Gastroesophageal sphincter (tissue), 4 donors: Measurements from ENCODE around the gene LINC00632. TPM values are rescaled to one million over a fixed set of nuclear protein-coding genes. Genes with fewer than 3 reads are reported as not detected.

Experiments
- ATAC-seq: fragments of 150-250 bp; one replicate; pipeline ENCODE4 v1.9.1; 2016; ENCODE audit warnings: mild to moderate bottlenecking, moderate library complexity
- H3K27ac ChIP-seq, 4 donors: fragments of 200-600 bp; sonication (generic) in 3 of 4; 1 replicate in 3 of 4; 2 replicates in 1 of 4; pipeline ENCODE4 v1.5.1; 2016 to 2019
- H3K27me3 ChIP-seq: fragments of 200-600 bp; sonication (generic); one replicate; pipeline ENCODE4 v1.5.1; 2019
- H3K36me3 ChIP-seq, 2 donors: fragments of 200-600 bp; sonication (generic); one replicate each; pipeline ENCODE4 v1.5.1; 2019; ENCODE audit warnings: control low read depth in 1 of 2
- H3K4me1 ChIP-seq, 3 donors: fragments of 200-600 bp; sonication (generic); 1 replicate in 2 of 3; 2 replicates in 1 of 3; pipeline ENCODE4 v1.5.1; 2016 to 2019; ENCODE audit warnings: control low read depth in 2 of 3
- H3K4me3 ChIP-seq, 2 donors: fragments of 200-600 bp; sonication (generic); one replicate each; pipeline ENCODE4 v1.5.1; 2019; ENCODE audit warnings: mild to moderate bottlenecking in 1 of 2, moderate library complexity in 1 of 2
- H3K9me3 ChIP-seq, 3 donors: fragments of 200-600 bp; sonication (generic); one replicate each; pipeline ENCODE4 v1.5.1; 2017 to 2019; ENCODE audit warnings: control low read depth in 2 of 3
- CTCF ChIP-seq, 4 experiments: fragments of 200-600 bp in 2 of 4; fragments of 450-650 bp in 2 of 4; sonication (generic) in 1 of 4; IDR thresholded peaks; one replicate each; pipeline ENCODE4 v1.5.1; 2017 to 2019; ENCODE audit warnings: antibody characterized with exemption in 4 of 4, mild to moderate bottlenecking in 2 of 4, moderate library complexity in 2 of 4
- EP300 ChIP-seq: sonication (generic); formaldehyde crosslinking; IDR thresholded peaks from one replicate; pipeline ENCODE4 v1.6.1; 2017; ENCODE audit warnings: antibody characterized with exemption, mild to moderate bottlenecking
- POLR2A ChIP-seq, 2 donors: fragments of 450-650 bp; IDR thresholded peaks; one replicate each; pipeline ENCODE4 v1.6.1; 2017; ENCODE audit warnings: antibody characterized with exemption in 2 of 2, mild to moderate bottlenecking in 2 of 2, moderate library complexity in 1 of 2
- POLR2AphosphoS5 ChIP-seq: sonication (generic); formaldehyde crosslinking; IDR thresholded peaks from one replicate; pipeline ENCODE4 v1.6.1; 2017; ENCODE audit warnings: antibody characterized with exemption
- WGBS, 2 donors: methylation state at CpG; one replicate each; pipeline ENCODE4 v1.1.5; 2018; ENCODE audit warnings: low coverage in 1 of 2; 5-methylcytosine and 5-hydroxymethylcytosine counted together
- total RNA-seq, 4 donors: library from RNA; depleted of rRNA; stranded (reverse); fragments of >200 nt; gene quantifications; one replicate each; pipeline ENCODE4 v1.1.0, GENCODE V29; 2016

The LINC00632 gene
- total RNA-seq, 4 donors from 2014 or later = 18.2 to 29.6 (median 21.2) TPM

DNA sequence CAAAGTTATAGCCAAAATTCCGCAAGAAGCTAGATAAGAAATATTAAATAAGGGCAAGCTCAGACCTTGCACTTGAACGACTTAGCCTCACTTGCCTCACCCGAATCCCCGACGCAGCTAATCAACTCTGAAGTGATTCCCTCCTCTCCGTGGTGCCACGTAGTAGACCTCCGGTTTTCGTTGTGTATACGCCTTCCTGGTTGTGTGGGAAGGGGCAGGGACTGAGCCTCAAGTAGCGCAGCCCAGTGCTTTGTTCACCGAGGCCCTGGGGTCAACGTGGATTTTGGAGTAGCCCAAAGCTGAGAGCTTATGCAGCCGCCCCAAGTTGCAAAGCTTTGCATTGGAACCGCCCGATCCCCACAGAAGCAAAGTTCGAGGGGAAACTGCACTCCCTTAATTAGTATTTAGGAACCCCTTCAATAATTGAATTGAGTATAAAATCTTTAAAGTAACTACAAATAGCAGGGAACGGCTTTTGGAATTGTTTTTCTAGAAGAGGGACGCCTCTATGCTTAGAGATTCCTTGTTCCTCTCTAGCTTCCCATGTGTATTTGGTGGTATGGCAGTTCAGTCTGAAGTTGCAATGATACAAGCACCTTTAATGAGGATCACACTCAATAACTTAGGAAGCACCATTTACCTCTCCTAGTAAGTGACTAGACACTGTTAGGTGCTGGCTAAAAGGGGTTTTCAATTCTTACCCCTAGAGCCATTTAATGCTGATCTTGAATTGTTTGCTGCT lies 55.7 kb downstream of the LINC00632 start:
- Histone ChIP-seq H3K9me3 (no peaks in the 10 kb centered on the region), H3K4me1 (peaks cover 0 to 9% (median 0%) of the 10 kb centered on the region in 3 donors), H3K36me3 (no peaks in the 10 kb centered on the region), H3K4me3 (peak overlapping the region; percentile 25 to 44), H3K27ac (no peak overlapping the region), H3K27me3 (no peaks in the 10 kb centered on the region)
- TF ChIP-seq EP300 (no peak), POLR2A (IDR thresholded peaks at IDR 0.05) (no peak), POLR2AphosphoS5 (no peak), CTCF (IDR thresholded peaks at IDR 0.05) (no peak)
- 12 to 34% methylated on average over 5 to 8 of the region's 19 CpGs for WGBS, 2 donors
- peak; percentile 21 for ATAC-seq

DNA sequence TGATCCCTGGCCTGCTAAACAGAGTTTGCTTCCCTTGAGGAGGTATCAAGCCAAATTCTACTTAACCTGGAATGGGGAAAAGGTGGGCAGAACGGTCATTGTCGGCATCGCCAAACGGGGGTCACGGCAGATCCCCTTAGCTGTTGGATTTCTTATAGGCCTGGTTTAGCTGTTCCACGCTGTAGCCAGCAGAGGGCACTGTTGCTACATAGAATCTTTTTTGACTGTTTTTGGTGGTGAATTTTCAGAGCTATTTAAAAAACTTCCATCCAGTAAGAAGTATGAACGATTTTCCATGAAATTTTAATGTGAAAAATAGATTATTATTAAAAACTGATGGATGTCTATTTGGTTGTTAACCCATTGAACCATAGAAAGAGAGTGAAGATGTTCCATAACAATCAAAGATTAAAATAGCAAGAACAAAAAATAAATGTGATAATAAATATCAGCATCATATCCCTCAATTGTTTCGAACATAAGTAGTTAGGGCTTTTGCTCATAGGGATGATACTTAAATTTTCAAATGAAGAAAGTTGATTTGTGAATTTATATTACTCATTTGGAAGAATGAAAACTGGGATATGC lies 56.6 kb downstream of the LINC00632 start:
- H3K4me3 ChIP-seq = no peak overlapping the region
- 5 to 19% methylated on average over 3 to 8 of the region's 8 CpGs for WGBS, 2 donors
- no peak for ATAC-seq

GRCh38 chrX:140767646-140768045 lies 58.1 kb downstream of the LINC00632 start:
- WGBS, 2 donors = 62 to 69% methylated on average over 2 to 3 of the region's 3 CpGs
- H3K27me3 ChIP-seq = no peaks in the 10 kb centered on the region

More for the DNA sequence above, 56.6 kb downstream of the LINC00632 start:
- Histone ChIP-seq H3K27ac (no peak overlapping the region), H3K4me1 (peaks cover 0 to 9% (median 0%) of the 10 kb centered on the region in 3 donors), H3K9me3 (no peaks in the 10 kb centered on the region), H3K36me3 (no peaks in the 10 kb centered on the region), H3K27me3 (no peaks in the 10 kb centered on the region)
- TF ChIP-seq POLR2A (IDR thresholded peaks at IDR 0.05) = no peak
- peak; percentile 38 to 87 (median 46) for TF ChIP-seq CTCF (IDR thresholded peaks at IDR 0.05)
- TF ChIP-seq POLR2AphosphoS5 = no peak
- no peak for TF ChIP-seq EP300

DNA sequence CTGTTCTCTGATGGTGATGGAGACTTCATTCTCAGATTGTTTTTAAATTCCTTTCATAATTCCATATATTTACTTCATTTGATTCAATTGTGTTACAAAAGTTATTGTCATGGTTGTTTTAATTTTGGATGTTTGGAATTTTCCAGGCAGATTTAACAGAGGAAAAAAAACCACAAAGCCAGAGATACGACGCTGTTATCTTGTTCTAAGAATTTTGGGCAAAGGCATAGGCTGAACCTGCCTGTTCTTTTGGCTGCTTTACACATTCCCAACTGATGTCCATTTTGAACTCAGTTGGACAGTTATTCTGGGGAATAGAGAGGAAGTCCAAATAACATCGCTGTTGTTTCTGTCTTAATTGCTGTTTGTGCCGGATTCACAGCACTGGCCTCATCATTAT lies 65.7 kb downstream of the LINC00632 start:
- H3K27me3 ChIP-seq = no peaks in the 10 kb centered on the region
- 46 to 90% methylated on average over 2 to 4 of the region's 4 CpGs for WGBS, 2 donors
- no peak overlapping the region for H3K27ac ChIP-seq
- H3K9me3 ChIP-seq = no peaks in the 10 kb centered on the region
- no peaks in the 10 kb centered on the region for H3K4me1 ChIP-seq
- H3K4me3 ChIP-seq = no peak overlapping the region
- H3K36me3 ChIP-seq = no peaks in the 10 kb centered on the region
- TF ChIP-seq POLR2AphosphoS5 (no peak), CTCF (IDR thresholded peaks at IDR 0.05) (no peak), EP300 (no peak), POLR2A (IDR thresholded peaks at IDR 0.05) (no peak)
- no peak for ATAC-seq

More at GRCh38 chrX:140767646-140768045, 58.1 kb downstream of the LINC00632 start:
- no peak overlapping the region for H3K4me3 ChIP-seq
- H3K9me3 ChIP-seq = no peaks in the 10 kb centered on the region
- H3K27ac ChIP-seq = no peak overlapping the region
- no peak for TF ChIP-seq POLR2A (IDR thresholded peaks at IDR 0.05)
- TF ChIP-seq CTCF (IDR thresholded peaks at IDR 0.05) = no peak
- no peak for TF ChIP-seq POLR2AphosphoS5
- TF ChIP-seq EP300 = no peak
- H3K36me3 ChIP-seq = no peaks in the 10 kb centered on the region
- H3K4me1 ChIP-seq = peaks cover 0 to 9% (median 0%) of the 10 kb centered on the region in 3 donors
- no peak for ATAC-seq
